ENCODE data around the gene CENPO. TPM values are rescaled to one million over a fixed set of nuclear protein-coding genes. Genes with fewer than 3 reads are reported as not detected.

The CENPO gene
- total RNA-seq, 1 experiment from 2014 or later = 27.9 TPM

DNA sequence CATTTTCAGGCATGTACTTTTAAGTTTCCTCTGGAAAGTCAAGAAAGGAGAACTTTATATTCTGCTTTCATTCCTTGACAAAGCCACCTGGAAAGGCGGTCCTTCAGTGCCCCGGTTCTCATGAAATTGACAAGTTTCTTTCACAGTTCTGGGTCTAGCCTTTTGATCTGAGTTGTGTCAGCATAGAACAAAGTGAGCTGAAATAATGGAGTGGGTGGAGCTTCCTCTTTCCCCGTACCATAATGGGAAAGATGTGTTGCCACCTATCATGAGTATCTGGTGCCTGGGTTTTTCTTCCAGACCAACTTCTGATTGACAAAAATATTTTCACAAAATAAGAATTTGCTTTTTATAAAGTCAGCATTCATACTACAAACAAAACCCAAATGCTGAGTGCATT, 49.3 kb upstream of the CENPO start (continued):
- TF ChIP-seq, protein P1, sequence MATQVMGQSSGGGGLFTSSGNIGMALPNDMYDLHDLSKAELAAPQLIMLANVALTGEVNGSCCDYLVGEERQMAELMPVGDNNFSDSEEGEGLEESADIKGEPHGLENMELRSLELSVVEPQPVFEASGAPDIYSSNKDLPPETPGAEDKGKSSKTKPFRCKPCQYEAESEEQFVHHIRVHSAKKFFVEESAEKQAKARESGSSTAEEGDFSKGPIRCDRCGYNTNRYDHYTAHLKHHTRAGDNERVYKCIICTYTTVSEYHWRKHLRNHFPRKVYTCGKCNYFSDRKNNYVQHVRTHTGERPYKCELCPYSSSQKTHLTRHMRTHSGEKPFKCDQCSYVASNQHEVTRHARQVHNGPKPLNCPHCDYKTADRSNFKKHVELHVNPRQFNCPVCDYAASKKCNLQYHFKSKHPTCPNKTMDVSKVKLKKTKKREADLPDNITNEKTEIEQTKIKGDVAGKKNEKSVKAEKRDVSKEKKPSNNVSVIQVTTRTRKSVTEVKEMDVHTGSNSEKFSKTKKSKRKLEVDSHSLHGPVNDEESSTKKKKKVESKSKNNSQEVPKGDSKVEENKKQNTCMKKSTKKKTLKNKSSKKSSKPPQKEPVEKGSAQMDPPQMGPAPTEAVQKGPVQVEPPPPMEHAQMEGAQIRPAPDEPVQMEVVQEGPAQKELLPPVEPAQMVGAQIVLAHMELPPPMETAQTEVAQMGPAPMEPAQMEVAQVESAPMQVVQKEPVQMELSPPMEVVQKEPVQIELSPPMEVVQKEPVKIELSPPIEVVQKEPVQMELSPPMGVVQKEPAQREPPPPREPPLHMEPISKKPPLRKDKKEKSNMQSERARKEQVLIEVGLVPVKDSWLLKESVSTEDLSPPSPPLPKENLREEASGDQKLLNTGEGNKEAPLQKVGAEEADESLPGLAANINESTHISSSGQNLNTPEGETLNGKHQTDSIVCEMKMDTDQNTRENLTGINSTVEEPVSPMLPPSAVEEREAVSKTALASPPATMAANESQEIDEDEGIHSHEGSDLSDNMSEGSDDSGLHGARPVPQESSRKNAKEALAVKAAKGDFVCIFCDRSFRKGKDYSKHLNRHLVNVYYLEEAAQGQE (IDR thresholded peaks at IDR 0.05; ENCODE audit: low read depth) = no peak

- no peak overlapping the region for H3K9ac ChIP-seq (ENCODE audit: low read length)
- H4K20me1 ChIP-seq (ENCODE audit: insufficient read depth) = no peaks in the 10 kb centered on the region
- no peaks in the 10 kb centered on the region for H3K79me2 ChIP-seq (ENCODE audit: insufficient read depth, low read length)
- no peaks in the 10 kb centered on the region for H3K9me2 ChIP-seq (ENCODE audit: insufficient read depth)
- no peaks in the 10 kb centered on the region for H3K36me3 ChIP-seq (ENCODE audit: control insufficient read depth in 1 of 2, insufficient read depth in 2 of 2, low read length in 2 of 2)
- ChIA-PET CTCF (no interaction called here), POLR2A (no interaction called here), RAD21 (ENCODE audit: low non-redundant PET in 1 of 2, low total read pairs in 2 of 2, uncharacterized antibody in 2 of 2, unreplicated experiment in 2 of 2) (no interaction called here)
- no peaks in the 10 kb centered on the region for H3K27me3 ChIP-seq (ENCODE audit: insufficient read depth, low read length)
- no TSS peak for BruUV-seq (replicated peaks)
- H3K9me3 ChIP-seq (ENCODE audit: control insufficient read depth in 1 of 2, insufficient read depth in 1 of 2, low read depth in 1 of 2, low read length in 2 of 2) = no peaks in the 10 kb centered on the region
- H3K4me1 ChIP-seq (ENCODE audit: control insufficient read depth in 1 of 2, insufficient read depth in 2 of 2, low read length in 2 of 2) = no peaks in the 10 kb centered on the region
- H3K4me3 ChIP-seq (replicated peaks in 1 of 2; ENCODE audit: low read depth in 1 of 2, low read length in 2 of 2) = no peak overlapping the region
- DNase-seq (ENCODE audit: low read depth, low spot score) (no peak), ATAC-seq (no peak)
- intact Hi-C loops (cut with micrococcal nuclease) = no loop called here
- H2AFZ ChIP-seq (ENCODE audit: low read depth, low read length, poor library complexity, severe bottlenecking) = no peak overlapping the region
- no peak overlapping the region for H3K4me2 ChIP-seq (ENCODE audit: low read length)
- TF ChIP-seq, protein P1 (IDR thresholded peaks at IDR 0.05; ENCODE audit: low read depth) = no peak
- TF ChIP-seq EZH2phosphoT487 (IDR thresholded peaks at IDR 0.05; ENCODE audit: borderline replicate concordance) (no peak), JUND (IDR thresholded peaks at IDR 0.05) (no peak), RAD21 (IDR thresholded peaks at IDR 0.05; ENCODE audit: low read depth) (no peak), EZH2 (IDR thresholded peaks at IDR 0.05) (no peak)
- no peak overlapping the region for H3K27ac ChIP-seq (ENCODE audit: low read depth, low read length)
Observed at GRCh38 chr2:24744356-24744755, 48.9 kb upstream of the CENPO start.
